ENCODE data around the gene SYNGR2.

Gene SYNGR2

DNA sequence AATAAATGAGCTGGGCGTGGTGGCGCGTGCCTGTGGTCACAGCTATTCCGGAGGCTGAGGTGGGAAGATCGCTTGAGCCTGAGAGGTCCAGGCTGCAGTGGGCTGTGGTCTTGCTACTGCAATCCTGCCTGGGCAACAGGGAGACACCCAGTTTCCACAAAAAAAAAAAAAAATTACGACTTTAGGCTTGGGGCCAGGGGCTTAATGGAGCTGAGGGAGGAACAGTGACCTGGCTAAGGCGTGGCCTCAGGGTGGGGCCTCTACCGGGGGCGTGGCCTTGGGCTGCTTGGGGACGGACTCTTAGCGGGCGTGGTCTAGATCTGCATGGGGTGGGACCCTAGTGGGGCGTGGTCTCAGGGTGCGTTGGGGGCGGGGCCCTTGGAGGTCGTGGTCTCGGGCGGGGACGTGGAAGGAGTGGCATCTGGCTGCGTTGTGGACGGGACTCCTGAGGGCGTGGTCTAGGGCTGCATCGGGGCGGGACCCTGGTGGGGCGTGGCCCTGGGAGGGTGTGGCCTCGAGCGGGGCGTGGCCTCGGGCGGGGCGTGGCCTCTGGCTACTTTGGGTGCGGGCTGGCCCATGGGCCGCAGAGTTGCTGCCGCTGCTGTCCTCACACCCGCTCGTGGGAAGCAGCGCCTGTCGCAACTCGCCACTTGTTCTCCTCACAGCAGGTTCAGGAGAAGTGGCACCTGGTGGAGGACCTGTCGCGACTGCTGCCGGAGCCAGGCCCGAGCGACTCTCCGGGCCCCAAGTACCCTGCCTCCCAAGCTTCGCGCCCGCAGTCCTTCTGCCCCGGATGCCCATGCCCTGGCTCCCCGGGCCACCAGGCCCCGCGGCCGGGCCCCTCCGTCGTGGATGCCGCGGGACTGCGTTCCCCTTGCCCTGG lies 28.0 kb upstream of the SYNGR2 start:
- peak; percentile 54 for DNase-seq (ENCODE audit: low read depth)
- no peak overlapping the region for H3K4me3 ChIP-seq (ENCODE audit: low read length)
- TF ChIP-seq, protein P1, sequence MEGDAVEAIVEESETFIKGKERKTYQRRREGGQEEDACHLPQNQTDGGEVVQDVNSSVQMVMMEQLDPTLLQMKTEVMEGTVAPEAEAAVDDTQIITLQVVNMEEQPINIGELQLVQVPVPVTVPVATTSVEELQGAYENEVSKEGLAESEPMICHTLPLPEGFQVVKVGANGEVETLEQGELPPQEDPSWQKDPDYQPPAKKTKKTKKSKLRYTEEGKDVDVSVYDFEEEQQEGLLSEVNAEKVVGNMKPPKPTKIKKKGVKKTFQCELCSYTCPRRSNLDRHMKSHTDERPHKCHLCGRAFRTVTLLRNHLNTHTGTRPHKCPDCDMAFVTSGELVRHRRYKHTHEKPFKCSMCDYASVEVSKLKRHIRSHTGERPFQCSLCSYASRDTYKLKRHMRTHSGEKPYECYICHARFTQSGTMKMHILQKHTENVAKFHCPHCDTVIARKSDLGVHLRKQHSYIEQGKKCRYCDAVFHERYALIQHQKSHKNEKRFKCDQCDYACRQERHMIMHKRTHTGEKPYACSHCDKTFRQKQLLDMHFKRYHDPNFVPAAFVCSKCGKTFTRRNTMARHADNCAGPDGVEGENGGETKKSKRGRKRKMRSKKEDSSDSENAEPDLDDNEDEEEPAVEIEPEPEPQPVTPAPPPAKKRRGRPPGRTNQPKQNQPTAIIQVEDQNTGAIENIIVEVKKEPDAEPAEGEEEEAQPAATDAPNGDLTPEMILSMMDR (conservative IDR thresholded peaks at IDR 0.05; ENCODE audit: low read depth, low read length), result no peak

DNA sequence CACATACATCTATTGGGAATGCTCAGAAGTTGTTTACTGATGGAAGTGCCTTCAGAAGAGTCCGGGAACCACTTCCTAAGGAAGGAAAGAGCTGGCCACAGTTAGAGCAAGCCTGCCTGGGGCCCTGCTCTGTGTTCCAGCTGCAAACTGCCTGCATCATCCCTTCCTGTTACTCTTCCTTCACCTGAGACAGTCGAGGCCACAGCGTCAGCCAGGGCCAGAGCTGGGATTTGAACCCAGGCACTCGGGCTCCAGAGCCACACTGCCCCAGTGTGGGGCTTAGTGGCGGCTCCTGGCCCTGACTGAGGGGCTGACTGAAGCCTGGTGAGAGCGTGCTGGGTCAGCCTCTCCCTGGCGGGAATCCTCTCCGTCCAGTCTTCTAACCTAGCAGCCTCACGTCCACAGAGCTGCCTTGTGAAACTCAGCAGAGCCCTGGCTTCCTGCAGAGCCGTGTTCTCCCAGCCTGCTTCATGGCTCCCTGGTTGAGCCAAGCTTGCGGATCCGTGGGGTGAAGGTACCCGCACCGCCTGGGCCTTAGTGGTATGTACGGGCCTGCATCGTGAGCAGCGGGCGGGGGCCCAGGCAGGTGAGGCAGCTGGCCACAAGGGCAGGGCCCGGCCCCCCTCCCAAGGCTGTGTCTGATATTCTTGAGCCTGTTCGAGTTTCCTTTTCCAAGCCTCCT lies 26.8 kb upstream of the SYNGR2 start:
- DNase-seq (ENCODE audit: low read depth), result no peak
- TF ChIP-seq, protein P1 (conservative IDR thresholded peaks at IDR 0.05; ENCODE audit: low read depth, low read length), result no peak
- no peak overlapping the region for H3K4me3 ChIP-seq (ENCODE audit: low read length)

GRCh38 chr17:78142119-78142861 lies 26.1 kb upstream of the SYNGR2 start:
- H3K4me3 ChIP-seq (ENCODE audit: low read length), result no peak overlapping the region
- DNase-seq (ENCODE audit: low read depth), result no peak
- TF ChIP-seq, protein P1 (conservative IDR thresholded peaks at IDR 0.05; ENCODE audit: low read depth, low read length), result no peak

DNA sequence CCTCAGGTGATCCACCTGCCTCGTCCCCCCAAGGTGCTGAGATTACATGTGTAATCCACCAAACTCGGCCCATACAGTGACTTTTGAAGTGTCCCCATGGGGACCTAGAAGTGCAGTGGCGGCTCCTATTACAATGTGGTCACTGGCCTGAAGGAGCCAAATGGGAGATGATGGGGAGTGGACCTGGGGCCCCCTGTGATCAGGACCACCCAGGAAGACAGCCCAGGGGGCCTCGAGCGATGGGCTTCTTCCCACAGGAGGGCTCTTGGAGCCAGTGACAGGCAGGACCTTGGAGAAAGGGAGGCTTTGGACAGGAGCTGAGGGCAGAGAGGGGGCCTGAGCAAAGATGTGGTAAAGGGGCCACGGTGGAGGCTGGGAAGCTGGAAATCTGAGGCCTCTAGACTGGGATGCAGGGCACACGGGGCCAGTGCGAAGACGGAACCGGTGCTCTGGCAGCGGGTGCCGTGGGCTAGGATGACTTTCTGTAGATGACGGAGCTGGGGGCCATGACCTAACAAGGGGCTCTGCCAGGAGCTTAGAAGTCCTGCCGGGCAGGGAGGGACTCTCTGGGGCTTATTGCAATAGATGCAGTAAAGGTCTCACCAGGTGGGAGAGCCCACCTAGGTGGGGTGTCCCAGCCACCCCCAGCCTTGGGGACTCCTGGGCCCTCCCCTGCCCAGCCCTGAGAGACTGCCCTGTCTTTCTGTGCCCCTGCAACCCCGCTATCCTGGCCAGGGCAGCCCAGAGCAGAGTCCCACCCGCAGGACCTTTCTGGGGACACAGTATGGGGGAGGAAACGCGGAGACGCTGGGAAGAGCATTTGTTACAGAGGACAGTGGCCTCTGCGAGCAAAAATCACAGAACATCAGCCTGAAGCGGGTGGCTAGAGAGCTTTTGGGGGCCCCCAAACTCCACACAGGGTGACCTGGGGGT lies 24.9 kb upstream of the SYNGR2 start:
- H3K4me3 ChIP-seq (ENCODE audit: low read length), result no peak overlapping the region
- TF ChIP-seq, protein P1 (conservative IDR thresholded peaks at IDR 0.05; ENCODE audit: low read depth, low read length), result no peak
- no peak for DNase-seq (ENCODE audit: low read depth)

- TF ChIP-seq, protein P1 (conservative IDR thresholded peaks at IDR 0.05; ENCODE audit: low read depth, low read length), result no peak
- H3K4me3 ChIP-seq (ENCODE audit: low read length), result no peak overlapping the region
- peak; percentile 67 for DNase-seq (ENCODE audit: low read depth)
Measured at GRCh38 chr17:78144147-78144719, 24.1 kb upstream of the SYNGR2 start.
